Lower lobe of right lung (tissue), 2 donors: ENCODE measurements around the gene METAP1D. TPM values are rescaled to one million over a fixed set of nuclear protein-coding genes. Genes with fewer than 3 reads are reported as not detected.

ENCODE experiments used
- ATAC-seq, 2 donors: fragments of 200-7000 bp; cut with Tn5 transposase; one replicate each; pipeline ENCODE4 v1.9.1; 2020 to 2022; ENCODE audit warnings: mild to moderate bottlenecking in 2 of 2, moderate library complexity in 2 of 2
- DNase-seq: peaks from one replicate; pipeline ENCODE4 v3.0.0-alpha.2; 2020
- H3K27ac ChIP-seq: fragments of 200-600 bp; one replicate; pipeline ENCODE4 v1.8.0; 2022
- H3K27me3 ChIP-seq: fragments of 200-600 bp; one replicate; pipeline ENCODE4 v1.8.0; 2022; ENCODE audit warnings: low read depth
- H3K36me3 ChIP-seq: fragments of 200-600 bp; one replicate; pipeline ENCODE4 v1.8.0; 2022; ENCODE audit warnings: mild to moderate bottlenecking
- H3K4me1 ChIP-seq: fragments of 200-600 bp; one replicate; pipeline ENCODE4 v1.8.0; 2022
- H3K4me3 ChIP-seq: fragments of 200-600 bp; one replicate; pipeline ENCODE4 v1.8.0; 2022; ENCODE audit warnings: mild to moderate bottlenecking
- H3K9me3 ChIP-seq: fragments of 200-600 bp; one replicate; pipeline ENCODE4 v1.8.0; 2022
- intact Hi-C: fragments of 100-400 bp; cut with DNase I; formaldehyde crosslinking; loops from one replicate; pipeline ENCODE4 v1.11.0; 2022
- total RNA-seq: library from RNA; stranded (reverse); fragmentation: NEBNext Ultra II Directional; extraction: Animal tissue kit (Norgen Biotek cat#: 25700); gene quantifications from one replicate; pipeline ENCODE4 v1.2.1, GENCODE V29; 2021
- TF ChIP-seq, protein P1 (sequence below): fragments of 200-600 bp; IDR thresholded peaks from one replicate; pipeline ENCODE4 v1.8.0; 2022; ENCODE audit warnings: antibody characterized with exemption, mild to moderate bottlenecking
- donor health status: DM: no; HTN: yes; CAD: no; lungs with severe emphysema.

Gene METAP1D
- total RNA-seq, 1 donor from 2014 or later, result 3.8 TPM

DNA sequence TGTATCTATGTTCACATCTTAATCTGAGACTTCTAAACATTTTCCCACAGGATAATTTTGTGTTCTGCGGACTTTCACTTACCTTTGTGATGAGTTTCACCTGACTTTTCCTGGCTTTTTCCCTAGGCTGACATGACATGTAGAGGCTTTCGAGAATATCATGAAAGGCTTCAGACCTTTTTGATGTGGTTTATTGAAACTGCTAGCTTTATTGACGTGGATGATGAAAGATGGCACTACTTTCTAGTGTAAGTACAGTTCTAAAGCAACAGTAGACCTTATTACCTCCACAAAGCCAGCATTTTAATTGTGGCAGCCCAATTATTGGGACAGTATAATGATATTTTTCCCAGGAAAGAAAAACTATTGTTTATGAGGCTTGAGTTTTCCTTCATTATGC, 34.1 kb upstream of the METAP1D start:
- intact Hi-C loops, result no loop called here
- Histone ChIP-seq H3K36me3 (peaks cover 34% of the 10 kb centered on the region), H3K4me3 (no peak overlapping the region), H3K9me3 (no peaks in the 10 kb centered on the region), H3K27me3 (no peaks in the 10 kb centered on the region), H3K27ac (no peak overlapping the region), H3K4me1 (no peaks in the 10 kb centered on the region)
- DNase-seq (no peak), ATAC-seq (no peak)
- TF ChIP-seq, protein P1, sequence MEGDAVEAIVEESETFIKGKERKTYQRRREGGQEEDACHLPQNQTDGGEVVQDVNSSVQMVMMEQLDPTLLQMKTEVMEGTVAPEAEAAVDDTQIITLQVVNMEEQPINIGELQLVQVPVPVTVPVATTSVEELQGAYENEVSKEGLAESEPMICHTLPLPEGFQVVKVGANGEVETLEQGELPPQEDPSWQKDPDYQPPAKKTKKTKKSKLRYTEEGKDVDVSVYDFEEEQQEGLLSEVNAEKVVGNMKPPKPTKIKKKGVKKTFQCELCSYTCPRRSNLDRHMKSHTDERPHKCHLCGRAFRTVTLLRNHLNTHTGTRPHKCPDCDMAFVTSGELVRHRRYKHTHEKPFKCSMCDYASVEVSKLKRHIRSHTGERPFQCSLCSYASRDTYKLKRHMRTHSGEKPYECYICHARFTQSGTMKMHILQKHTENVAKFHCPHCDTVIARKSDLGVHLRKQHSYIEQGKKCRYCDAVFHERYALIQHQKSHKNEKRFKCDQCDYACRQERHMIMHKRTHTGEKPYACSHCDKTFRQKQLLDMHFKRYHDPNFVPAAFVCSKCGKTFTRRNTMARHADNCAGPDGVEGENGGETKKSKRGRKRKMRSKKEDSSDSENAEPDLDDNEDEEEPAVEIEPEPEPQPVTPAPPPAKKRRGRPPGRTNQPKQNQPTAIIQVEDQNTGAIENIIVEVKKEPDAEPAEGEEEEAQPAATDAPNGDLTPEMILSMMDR, result no peak

DNA sequence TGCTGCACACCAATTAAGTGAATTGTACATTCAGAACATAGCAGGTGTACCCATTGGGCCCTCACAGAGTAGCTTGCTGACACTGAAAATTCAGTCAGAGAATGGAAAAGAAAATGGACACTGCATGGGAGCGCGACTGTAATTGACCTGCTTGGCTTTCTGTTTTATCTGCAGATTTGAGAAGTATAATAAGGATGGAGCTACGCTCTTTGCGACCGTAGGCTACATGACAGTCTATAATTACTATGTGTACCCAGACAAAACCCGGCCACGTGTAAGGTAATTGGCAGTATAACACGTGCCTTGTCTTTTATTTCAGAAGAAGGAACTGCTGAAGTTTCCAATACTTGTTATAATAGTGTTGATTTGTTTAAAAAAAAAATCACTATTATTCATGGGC, 33.5 kb upstream of the METAP1D start:
- H3K4me1 ChIP-seq, result no peaks in the 10 kb centered on the region
- ATAC-seq (no peak), DNase-seq (no peak)
- H3K9me3 ChIP-seq, result no peaks in the 10 kb centered on the region
- no peak overlapping the region for H3K4me3 ChIP-seq
- TF ChIP-seq, protein P1, result no peak
- no peaks in the 10 kb centered on the region for H3K27me3 ChIP-seq
- intact Hi-C loops, result no loop called here
- H3K36me3 ChIP-seq, result peaks cover 34% of the 10 kb centered on the region
- H3K27ac ChIP-seq, result no peak overlapping the region

DNA sequence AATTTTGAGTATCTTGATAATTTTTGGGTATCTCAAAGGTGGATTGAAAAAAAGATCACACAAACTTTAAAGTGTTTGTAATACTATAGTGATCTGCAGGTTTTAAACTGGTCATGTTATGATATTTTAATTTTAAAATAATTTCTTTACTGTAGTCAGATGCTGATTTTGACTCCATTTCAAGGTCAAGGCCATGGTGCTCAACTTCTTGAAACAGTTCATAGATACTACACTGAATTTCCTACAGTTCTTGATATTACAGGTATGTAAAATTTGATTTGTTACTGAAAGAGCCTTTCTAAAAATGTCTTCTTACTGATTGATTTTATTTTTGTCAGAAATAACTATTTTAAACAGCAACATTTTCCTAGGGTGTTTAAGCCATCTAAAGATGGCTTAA, 33.1 kb upstream of the METAP1D start:
- Histone ChIP-seq H3K4me1 (no peaks in the 10 kb centered on the region), H3K9me3 (no peaks in the 10 kb centered on the region), H3K27me3 (no peaks in the 10 kb centered on the region), H3K36me3 (peaks cover 34% of the 10 kb centered on the region), H3K4me3 (no peak overlapping the region), H3K27ac (no peak overlapping the region)
- DNase-seq (no peak), ATAC-seq (no peak)
- intact Hi-C loops, result no loop called here
- TF ChIP-seq, protein P1, result no peak

DNA sequence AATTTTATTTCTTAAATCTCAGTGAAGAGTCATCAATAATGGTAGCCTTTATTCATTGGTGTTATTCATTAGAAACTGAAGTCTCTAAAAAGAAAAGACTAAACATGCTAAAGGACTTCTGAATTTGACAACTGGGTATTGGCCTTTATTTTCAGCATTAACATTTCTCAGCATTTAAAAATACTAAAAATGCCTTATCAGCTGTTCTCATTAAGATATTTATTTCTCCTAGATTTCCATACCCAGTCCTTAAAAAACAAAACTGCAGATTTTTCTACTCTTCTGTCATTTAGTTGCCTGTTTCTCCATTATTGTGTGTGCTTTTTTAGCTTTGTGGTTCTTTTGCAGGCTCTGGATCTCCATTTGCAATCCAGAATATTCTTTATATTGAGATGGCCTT, 31.2 kb upstream of the METAP1D start:
- Histone ChIP-seq H3K36me3 (peaks cover 34% of the 10 kb centered on the region), H3K9me3 (no peaks in the 10 kb centered on the region), H3K4me3 (no peak overlapping the region), H3K4me1 (no peaks in the 10 kb centered on the region), H3K27me3 (no peaks in the 10 kb centered on the region), H3K27ac (no peak overlapping the region)
- ATAC-seq (no peak), DNase-seq (no peak)
- TF ChIP-seq, protein P1, result no peak
- intact Hi-C loops, result no loop called here

DNA sequence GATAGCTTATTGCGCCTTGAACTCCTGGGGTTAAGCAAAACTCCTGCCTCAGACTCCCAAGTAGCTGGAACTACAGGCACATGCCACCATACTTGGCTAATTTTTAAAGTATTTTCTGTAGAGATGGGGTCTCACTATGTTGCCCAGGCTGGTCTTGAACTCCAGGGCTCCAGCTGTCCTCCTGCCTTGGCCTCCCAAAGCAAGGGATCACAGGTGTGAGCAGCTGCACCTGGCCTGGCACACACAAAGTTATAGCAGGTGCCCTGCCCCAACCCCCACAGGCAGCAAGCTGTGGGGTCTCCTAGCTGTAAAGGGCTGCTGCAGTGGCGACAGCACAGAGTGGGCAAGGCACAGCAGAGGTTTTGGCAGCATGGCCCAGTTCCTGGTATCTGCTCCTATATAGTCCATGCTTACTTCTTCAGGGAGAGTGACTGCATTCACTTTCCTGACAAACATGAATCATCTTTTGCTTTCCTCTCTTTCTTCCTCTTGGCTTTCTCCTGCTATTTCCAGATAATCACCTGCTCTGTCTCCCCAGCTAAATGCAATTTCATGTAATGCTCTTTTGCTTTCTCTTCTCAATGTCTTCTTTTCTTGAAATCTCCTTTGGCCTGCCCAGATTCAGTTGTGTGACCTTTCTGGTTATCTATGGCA, 27.3 kb upstream of the METAP1D start:
- intact Hi-C loops, result no loop called here
- no peak for ATAC-seq
- Histone ChIP-seq H3K27ac (no peak overlapping the region), H3K4me3 (no peak overlapping the region), H3K4me1 (no peaks in the 10 kb centered on the region), H3K36me3 (peaks cover 27% of the 10 kb centered on the region), H3K9me3 (no peaks in the 10 kb centered on the region), H3K27me3 (no peaks in the 10 kb centered on the region)
- TF ChIP-seq, protein P1, result no peak
- no peak for DNase-seq
